Measurements from ENCODE around the gene CSF2. TPM values are rescaled to one million over a fixed set of nuclear protein-coding genes. Genes with fewer than 3 reads are reported as not detected.

The CSF2 gene
- total and polyA plus RNA-seq, 2 experiments from 2014 or later = not detected

- H3K4me1 ChIP-seq (ENCODE audit: insufficient read depth) = no peaks in the 10 kb centered on the region
- no peak for DNase-seq (ENCODE audit: low spot score)
- H3K9me3 ChIP-seq (ENCODE audit: low read depth) = no peaks in the 10 kb centered on the region
- no peak overlapping the region for H3K27ac ChIP-seq
- H3K9me2 ChIP-seq (replicated peaks; ENCODE audit: insufficient read depth) = no peaks in the 10 kb centered on the region
- no peaks in the 10 kb centered on the region for H3K79me2 ChIP-seq
- H2AFZ ChIP-seq = no peak overlapping the region
- H4K20me1 ChIP-seq (ENCODE audit: insufficient read depth, poor library complexity, severe bottlenecking) = no peaks in the 10 kb centered on the region
- H3K27me3 ChIP-seq = no peaks in the 10 kb centered on the region
- no peaks in the 10 kb centered on the region for H3K36me3 ChIP-seq (replicated peaks; ENCODE audit: insufficient read depth, low read depth)
- TF ChIP-seq EZH2phosphoT487 (IDR thresholded peaks at IDR 0.05; ENCODE audit: low read depth, severe bottlenecking, unreplicated experiment) = no peak
- H3K4me3 ChIP-seq = no peak overlapping the region
- 80% methylated on average over 13 of the region's 13 CpGs for WGBS (ENCODE audit: low lambda C conversion rate, missing lambda C conversion rate)
- H3K4me2 ChIP-seq = no peak overlapping the region
Observed at GRCh38 chr5:132070460-132071337, 2.9 kb upstream of the CSF2 start.

GRCh38 chr5:132071338-132071707, 2.3 kb upstream of the CSF2 start:
- no peak overlapping the region for H3K27ac ChIP-seq
- H4K20me1 ChIP-seq (ENCODE audit: insufficient read depth, poor library complexity, severe bottlenecking) = no peaks in the 10 kb centered on the region
- DNase-seq (ENCODE audit: low spot score) = no peak
- no peaks in the 10 kb centered on the region for H3K9me2 ChIP-seq (replicated peaks; ENCODE audit: insufficient read depth)
- TF ChIP-seq EZH2phosphoT487 (IDR thresholded peaks at IDR 0.05; ENCODE audit: low read depth, severe bottlenecking, unreplicated experiment) (no peak), EZH2 (IDR thresholded peaks at IDR 0.05; ENCODE audit: borderline replicate concordance) (no peak)
- TF ChIP-seq, protein P1, sequence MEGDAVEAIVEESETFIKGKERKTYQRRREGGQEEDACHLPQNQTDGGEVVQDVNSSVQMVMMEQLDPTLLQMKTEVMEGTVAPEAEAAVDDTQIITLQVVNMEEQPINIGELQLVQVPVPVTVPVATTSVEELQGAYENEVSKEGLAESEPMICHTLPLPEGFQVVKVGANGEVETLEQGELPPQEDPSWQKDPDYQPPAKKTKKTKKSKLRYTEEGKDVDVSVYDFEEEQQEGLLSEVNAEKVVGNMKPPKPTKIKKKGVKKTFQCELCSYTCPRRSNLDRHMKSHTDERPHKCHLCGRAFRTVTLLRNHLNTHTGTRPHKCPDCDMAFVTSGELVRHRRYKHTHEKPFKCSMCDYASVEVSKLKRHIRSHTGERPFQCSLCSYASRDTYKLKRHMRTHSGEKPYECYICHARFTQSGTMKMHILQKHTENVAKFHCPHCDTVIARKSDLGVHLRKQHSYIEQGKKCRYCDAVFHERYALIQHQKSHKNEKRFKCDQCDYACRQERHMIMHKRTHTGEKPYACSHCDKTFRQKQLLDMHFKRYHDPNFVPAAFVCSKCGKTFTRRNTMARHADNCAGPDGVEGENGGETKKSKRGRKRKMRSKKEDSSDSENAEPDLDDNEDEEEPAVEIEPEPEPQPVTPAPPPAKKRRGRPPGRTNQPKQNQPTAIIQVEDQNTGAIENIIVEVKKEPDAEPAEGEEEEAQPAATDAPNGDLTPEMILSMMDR (IDR thresholded peaks at IDR 0.05; ENCODE audit: poor library complexity) = no peak
- H3K27me3 ChIP-seq = no peaks in the 10 kb centered on the region
- no peaks in the 10 kb centered on the region for H3K79me2 ChIP-seq
- no peaks in the 10 kb centered on the region for H3K4me1 ChIP-seq (ENCODE audit: insufficient read depth)
- no peak overlapping the region for H3K4me3 ChIP-seq
- no peaks in the 10 kb centered on the region for H3K9me3 ChIP-seq (ENCODE audit: low read depth)
- H3K4me2 ChIP-seq = no peak overlapping the region
- 85% methylated on average over 2 of the region's 2 CpGs for WGBS (ENCODE audit: low lambda C conversion rate, missing lambda C conversion rate)
- no peaks in the 10 kb centered on the region for H3K36me3 ChIP-seq (replicated peaks; ENCODE audit: insufficient read depth, low read depth)
- H2AFZ ChIP-seq = no peak overlapping the region

DNA sequence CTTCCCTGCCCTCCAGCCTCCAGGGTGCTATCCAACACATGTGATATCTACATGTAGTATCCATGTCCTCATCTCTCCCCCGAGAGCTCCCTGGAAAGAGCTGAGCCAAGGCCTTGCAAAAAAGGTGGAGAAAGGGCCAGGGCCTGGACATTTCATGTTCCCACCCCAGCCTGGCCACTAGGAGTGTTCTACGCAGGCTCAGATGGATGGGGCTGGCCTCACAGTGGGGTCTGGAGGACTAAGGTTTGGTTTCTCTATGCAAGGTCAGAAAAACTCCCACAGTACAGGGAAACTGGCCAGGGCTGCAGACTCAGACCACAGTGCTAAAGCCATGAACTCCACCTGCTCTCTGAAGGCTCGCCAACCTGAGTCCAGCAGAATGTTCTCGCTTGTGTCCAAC, 1.5 kb upstream of the CSF2 start:
- H3K4me1 ChIP-seq (ENCODE audit: insufficient read depth) = no peaks in the 10 kb centered on the region

GRCh38 chr5:132072528-132072927, 1.1 kb upstream of the CSF2 start:
- Histone ChIP-seq H3K36me3 (replicated peaks; ENCODE audit: insufficient read depth, low read depth) (no peaks in the 10 kb centered on the region), H3K79me2 (no peaks in the 10 kb centered on the region), H3K9me3 (ENCODE audit: low read depth) (no peaks in the 10 kb centered on the region), H3K4me3 (no peak overlapping the region), H3K9me2 (replicated peaks; ENCODE audit: insufficient read depth) (no peaks in the 10 kb centered on the region), H3K4me2 (no peak overlapping the region), H3K4me1 (ENCODE audit: insufficient read depth) (no peaks in the 10 kb centered on the region), H4K20me1 (ENCODE audit: insufficient read depth, poor library complexity, severe bottlenecking) (no peaks in the 10 kb centered on the region), H2AFZ (no peak overlapping the region), H3K27me3 (no peaks in the 10 kb centered on the region), H3K27ac (no peak overlapping the region)
- no peak for DNase-seq (ENCODE audit: low spot score)
- TF ChIP-seq EZH2phosphoT487 (IDR thresholded peaks at IDR 0.05; ENCODE audit: low read depth, severe bottlenecking, unreplicated experiment) (no peak), EZH2 (IDR thresholded peaks at IDR 0.05; ENCODE audit: borderline replicate concordance) (no peak)
- TF ChIP-seq, protein P1 (IDR thresholded peaks at IDR 0.05; ENCODE audit: poor library complexity) = no peak
- 70% methylated on average over 2 of the region's 2 CpGs for WGBS (ENCODE audit: low lambda C conversion rate, missing lambda C conversion rate)

More for the DNA sequence above, 1.5 kb upstream of the CSF2 start:
- Histone ChIP-seq H3K9me3 (ENCODE audit: low read depth) (no peaks in the 10 kb centered on the region), H2AFZ (no peak overlapping the region), H3K79me2 (no peaks in the 10 kb centered on the region), H4K20me1 (ENCODE audit: insufficient read depth, poor library complexity, severe bottlenecking) (no peaks in the 10 kb centered on the region), H3K9me2 (replicated peaks; ENCODE audit: insufficient read depth) (no peaks in the 10 kb centered on the region), H3K27me3 (no peaks in the 10 kb centered on the region), H3K4me2 (no peak overlapping the region), H3K27ac (no peak overlapping the region), H3K36me3 (replicated peaks; ENCODE audit: insufficient read depth, low read depth) (no peaks in the 10 kb centered on the region), H3K4me3 (no peak overlapping the region)
- no peak for DNase-seq (ENCODE audit: low spot score)
- WGBS (ENCODE audit: low lambda C conversion rate, missing lambda C conversion rate) = 97% methylated on average over 4 of the region's 4 CpGs
- TF ChIP-seq, protein P1 (IDR thresholded peaks at IDR 0.05; ENCODE audit: poor library complexity) = no peak
- TF ChIP-seq EZH2 (IDR thresholded peaks at IDR 0.05; ENCODE audit: borderline replicate concordance) = no peak

All from hepatocyte (in vitro differentiated cells).